ENCODE results near the gene METTL17.

Gene METTL17

DNA sequence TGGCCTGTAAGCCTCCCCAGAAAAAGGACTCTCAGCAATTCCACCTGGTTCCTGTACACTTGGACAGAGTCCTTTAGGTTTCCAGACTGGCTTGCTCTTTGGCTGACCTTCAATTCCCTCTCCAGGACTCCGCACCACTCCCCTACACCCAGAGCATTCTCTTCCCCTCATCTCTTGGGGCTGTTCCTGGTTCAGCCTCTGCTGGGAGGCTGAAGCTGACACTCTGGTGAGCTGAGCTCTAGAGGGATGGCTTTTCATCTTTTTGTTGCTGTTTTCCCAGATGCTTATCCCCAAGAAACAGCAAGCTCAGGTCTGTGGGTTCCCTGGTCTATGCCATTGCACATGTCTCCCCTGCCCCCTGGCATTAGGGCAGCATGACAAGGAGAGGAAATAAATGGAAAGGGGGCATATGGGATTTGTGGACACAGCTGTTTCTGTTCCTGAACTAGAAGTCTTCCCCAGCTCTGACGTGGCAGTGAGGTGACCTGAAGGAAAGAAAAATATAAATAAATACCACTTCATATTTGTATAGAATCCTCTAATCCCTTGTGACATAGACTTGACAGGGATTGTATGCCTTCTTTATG lies 53.7 kb downstream of the METTL17 start:
- DNase-seq (ENCODE audit: low read depth, low spot score) = no peak

DNA sequence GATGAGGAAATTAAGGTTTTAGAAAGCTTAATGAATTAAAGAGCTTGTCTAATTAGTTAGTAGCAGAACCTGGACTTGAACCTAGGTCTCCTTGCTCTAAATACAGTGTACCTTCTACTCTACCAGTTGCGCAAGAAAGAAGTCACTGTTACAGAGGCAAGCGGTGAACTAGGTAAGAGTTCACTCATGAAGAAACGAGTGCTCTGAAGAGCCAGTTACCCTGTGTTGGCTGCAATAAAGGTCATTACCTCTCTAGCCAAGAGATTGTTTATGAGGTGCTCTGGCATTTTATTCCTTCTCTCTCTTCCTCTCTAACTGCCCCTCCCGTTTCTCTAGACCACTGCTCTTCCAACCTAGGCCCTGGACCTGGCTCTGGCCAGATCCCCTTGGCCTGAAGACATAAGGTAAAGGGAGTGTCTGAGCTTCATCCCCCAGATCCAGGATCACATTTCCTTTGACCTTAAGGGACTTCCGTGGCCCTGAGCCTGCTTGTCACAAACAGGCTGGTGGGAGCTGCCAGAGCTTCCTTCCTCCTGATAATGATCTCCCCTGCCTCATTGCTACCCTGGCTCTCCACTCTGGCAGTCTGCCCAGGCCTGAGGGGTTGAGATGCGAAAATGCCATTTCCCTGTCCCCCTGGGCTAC lies 54.3 kb downstream of the METTL17 start:
- DNase-seq (ENCODE audit: low read depth, low spot score) = no peak
